ENCODE measurements around the gene TNXB. TPM values are rescaled to one million over a fixed set of nuclear protein-coding genes. Genes with fewer than 3 reads are reported as not detected.

Gene TNXB
- total and polyA plus RNA-seq, 2 donors (not counting 3 experiments of a cell fraction or from before 2014, with no cell fraction given): 0.47 to 2.7 TPM

GRCh38 chr6:32109765-32110160, 625 bp upstream of the TNXB start:
- Histone ChIP-seq H3K27ac (ENCODE audit: insufficient read depth, low read depth, low read length) (no peak overlapping the region), H3K4me1 (ENCODE audit: control insufficient read depth, extremely low read depth, insufficient read depth, low read length) (no peaks in the 10 kb centered on the region), H3K4me2 (ENCODE audit: insufficient read depth, low read length) (no peak overlapping the region), H2AFZ (ENCODE audit: low read depth, low read length) (no peak overlapping the region), H3K9me1 (replicated peaks; ENCODE audit: control insufficient read depth, extremely low read depth, insufficient read depth, low read length) (no peaks in the 10 kb centered on the region), H3K4me3 (replicated peaks in 1 of 3; ENCODE audit: insufficient read depth in 1 of 3, low read depth in 1 of 3, low read length in 3 of 3) (no peak overlapping the region), H3K79me2 (ENCODE audit: control insufficient read depth, insufficient read depth, low read length) (no peaks in the 10 kb centered on the region), H3K27me3 (ENCODE audit: control insufficient read depth in 2 of 2, insufficient read depth in 2 of 2, low read length in 2 of 2) (peaks cover 17 to 18% of the 10 kb centered on the region in 2 experiments), H3K9me3 (replicated peaks; ENCODE audit: control insufficient read depth, insufficient read depth, low read length) (no peaks in the 10 kb centered on the region), H3K9ac (replicated peaks; ENCODE audit: extremely low read depth, insufficient read depth, low read length) (no peak overlapping the region), H3K36me3 (ENCODE audit: control insufficient read depth in 2 of 2, extremely low read depth in 1 of 2, insufficient read depth in 2 of 2, low read length in 2 of 2) (peaks cover 0 to 3% of the 10 kb centered on the region in 2 experiments), H4K20me1 (replicated peaks; ENCODE audit: control insufficient read depth, extremely low read depth, insufficient read depth, low read length) (no peaks in the 10 kb centered on the region)
- intact Hi-C loops (cut with micrococcal nuclease): loop anchor here (10.0 kb wide), 1 partner anchor 305 kb away; no protein-coding TSS in a partner anchor
- no TSS peak for BruUV-seq (replicated peaks)
- no peak for FAIRE-seq
- TF ChIP-seq MAX (IDR thresholded peaks at IDR 0.05; ENCODE audit: insufficient read depth, insufficient read length) (no peak), POLR2AphosphoS5 (IDR thresholded peaks at IDR 0.05; ENCODE audit: insufficient read depth, low read depth, low read length) (no peak), CTCF (IDR thresholded peaks at IDR 0.05; ENCODE audit: extremely low read depth in 1 of 2, insufficient read depth in 1 of 2, low read depth in 1 of 2, low read length in 2 of 2) (no peak), GATA2 (IDR thresholded peaks at IDR 0.05; ENCODE audit: insufficient read depth, insufficient read length, low read depth, low read length) (no peak), POLR2A (IDR thresholded peaks at IDR 0.05; ENCODE audit: low read depth, low read length) (no peak), EZH2 (IDR thresholded peaks at IDR 0.05; ENCODE audit: borderline replicate concordance, low read depth, low read length, severe bottlenecking) (no peak), FOS (IDR thresholded peaks at IDR 0.05; ENCODE audit: borderline replicate concordance, insufficient read depth, low read length) (no peak), MYC (IDR thresholded peaks at IDR 0.05; ENCODE audit: low read depth, low read length) (no peak), JUN (IDR thresholded peaks at IDR 0.05; ENCODE audit: borderline replicate concordance, insufficient read depth, insufficient read length, low read depth) (no peak)
- POLR2A ChIA-PET: interaction anchor here (0.6 kb wide), 2 partner anchors 164 to 255 kb away, joined by 3 to 9 read pairs; partner anchors contain the start of gene CFB
- dilution Hi-C loops (cut with MboI; ENCODE audit: extremely low pct_ligation_motif_present, low sequenced_read_pairs): no loop called here
- DNase-seq (ENCODE audit: low read depth, low spot score): no peak
- CTCF ChIA-PET: no interaction called here

Data from endothelial cell of umbilical vein (primary cell).